ENCODE measurements around the gene FAM187B. TPM values are rescaled to one million over a fixed set of nuclear protein-coding genes. Genes with fewer than 3 reads are reported as not detected.

FAM187B gene
- total and polyA plus RNA-seq, 2 of the 4 experiments (the other 2 are of a cell fraction): not detected

DNA sequence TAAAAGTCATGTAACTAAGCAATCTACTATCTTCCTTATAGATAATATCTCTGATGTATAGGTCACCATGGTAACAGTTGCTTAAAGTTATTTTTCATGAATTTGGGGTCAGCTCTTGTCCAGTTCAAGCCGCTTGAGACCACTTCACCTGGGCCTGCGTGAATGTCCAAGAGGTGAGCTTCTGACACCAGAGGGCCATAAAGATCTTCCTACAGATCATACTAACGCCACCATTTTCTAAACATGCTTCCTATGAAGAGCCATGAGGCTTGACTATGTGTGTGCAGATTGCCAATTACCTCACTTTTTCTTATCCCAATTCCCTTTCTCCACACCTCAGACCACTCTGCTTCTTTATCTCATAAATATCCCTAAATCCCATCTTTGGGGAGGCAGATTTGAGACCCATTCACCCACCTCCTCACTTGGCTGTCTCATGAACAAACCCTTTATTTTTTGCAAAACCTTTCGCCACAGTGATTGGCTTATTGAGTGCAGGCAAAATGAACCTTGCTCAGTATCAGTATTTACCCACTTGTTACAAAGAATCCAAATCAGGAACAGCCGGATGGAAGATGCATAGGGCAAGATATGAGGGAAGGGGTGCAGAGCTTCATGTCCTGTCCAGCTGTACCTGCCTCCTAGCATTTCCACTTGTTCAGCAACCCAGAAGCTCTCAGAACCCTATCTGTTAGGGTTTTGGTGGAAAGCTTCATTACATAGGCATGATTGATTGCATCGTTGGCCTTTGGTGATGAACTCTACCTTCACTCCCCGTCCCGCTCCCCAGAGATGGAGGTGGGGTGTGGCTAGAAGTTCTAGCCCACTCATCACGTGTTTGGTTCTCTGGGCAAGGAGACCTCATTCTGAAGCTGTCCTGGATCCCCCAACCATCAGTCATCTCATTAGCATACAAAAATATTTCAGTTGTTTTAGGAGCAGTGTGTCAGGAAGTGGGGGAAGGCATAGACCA lies 34.2 kb downstream of the FAM187B start:
- Histone ChIP-seq H3K14ac (replicated peaks; ENCODE audit: low read depth, low read length) (no peak overlapping the region), H3K18ac (ENCODE audit: low read depth, low read length) (no peak overlapping the region), H3K56ac (ENCODE audit: extremely low read depth, insufficient read depth, low read length) (no peak overlapping the region), H3K4me2 (ENCODE audit: low read depth, low read length) (no peak overlapping the region), H3K9me3 (ENCODE audit: control insufficient read depth, insufficient read depth, low read length) (no peaks in the 10 kb centered on the region), H2AFZ (replicated peaks; ENCODE audit: low read length, poor library complexity) (no peak overlapping the region), H3K23ac (ENCODE audit: low read depth, low read length) (no peak overlapping the region), H2BK20ac (ENCODE audit: low read depth, low read length) (no peak overlapping the region), H4K91ac (ENCODE audit: insufficient read depth, low read depth, low read length) (no peak overlapping the region), H3K27me3 (ENCODE audit: control insufficient read depth, insufficient read depth, low read length) (no peaks in the 10 kb centered on the region; the same call in 1 of the 2 replicates), H2BK120ac (ENCODE audit: low read depth, low read length) (no peak overlapping the region), H3K4me1 (ENCODE audit: control insufficient read depth, insufficient read depth, low read length) (no peaks in the 10 kb centered on the region), H3K79me1 (ENCODE audit: low read depth in 1 of 2, low read length in 2 of 2) (no peaks in the 10 kb centered on the region), H3K4me3 (ENCODE audit: insufficient read depth, low read depth, low read length) (no peak overlapping the region), H4K5ac (ENCODE audit: low read depth, low read length) (no peak overlapping the region), H2BK5ac (ENCODE audit: low read depth, low read length, poor library complexity, severe bottlenecking) (no peak overlapping the region), H2AK9ac (replicated peaks; ENCODE audit: low read depth, low read length, poor library complexity) (no peak overlapping the region), H3K9ac (ENCODE audit: low read depth, low read length) (no peak overlapping the region), H4K8ac (ENCODE audit: low read depth in 2 of 2, low read length in 2 of 2) (no peak overlapping the region), H3K4ac (ENCODE audit: low read depth, low read length) (no peak overlapping the region), H2BK15ac (ENCODE audit: low read depth, low read length) (no peak overlapping the region), H3K36me3 (ENCODE audit: control insufficient read depth, insufficient read depth, low read length) (no peaks in the 10 kb centered on the region), H4K20me1 (ENCODE audit: insufficient read depth, low read length) (no peaks in the 10 kb centered on the region), H2AK5ac (ENCODE audit: low read depth, low read length) (no peak overlapping the region), H3K9me1 (ENCODE audit: insufficient read depth, low read length) (no peaks in the 10 kb centered on the region), H3K27ac (ENCODE audit: insufficient read depth, low read length) (no peak overlapping the region)
- ATAC-seq (ENCODE audit: low read depth) (no peak), DNase-seq (no peak)
- in situ Hi-C loops (cut with MboI; ENCODE audit: low sequenced_read_pairs) (no loop called here), dilution Hi-C loops (cut with HindIII; ENCODE audit: low sequenced_read_pairs, unreplicated experiment) (no loop called here), intact Hi-C loops (cut with micrococcal nuclease) (no loop called here)
- no CpG with 5 or more reads among the region's 9 CpGs for WGBS, 2 experiments (ENCODE audit: extremely low coverage in 2 of 2, insufficient read length in 1 of 2)
- CTCF ChIA-PET: no interaction called here
- POLR2A ChIA-PET (ENCODE audit: unreplicated experiment): no interaction called here
- BruUV-seq (replicated peaks): no TSS peak
- no peak for TF ChIP-seq FOS (IDR thresholded peaks at IDR 0.05; ENCODE audit: low read depth, low read length)
- TF ChIP-seq CEBPB (IDR thresholded peaks at IDR 0.05; ENCODE audit: low read depth, low read length): no peak
- TF ChIP-seq RFX5 (IDR thresholded peaks at IDR 0.05; ENCODE audit: low read depth, low read length): no peak
- TF ChIP-seq, protein P1, sequence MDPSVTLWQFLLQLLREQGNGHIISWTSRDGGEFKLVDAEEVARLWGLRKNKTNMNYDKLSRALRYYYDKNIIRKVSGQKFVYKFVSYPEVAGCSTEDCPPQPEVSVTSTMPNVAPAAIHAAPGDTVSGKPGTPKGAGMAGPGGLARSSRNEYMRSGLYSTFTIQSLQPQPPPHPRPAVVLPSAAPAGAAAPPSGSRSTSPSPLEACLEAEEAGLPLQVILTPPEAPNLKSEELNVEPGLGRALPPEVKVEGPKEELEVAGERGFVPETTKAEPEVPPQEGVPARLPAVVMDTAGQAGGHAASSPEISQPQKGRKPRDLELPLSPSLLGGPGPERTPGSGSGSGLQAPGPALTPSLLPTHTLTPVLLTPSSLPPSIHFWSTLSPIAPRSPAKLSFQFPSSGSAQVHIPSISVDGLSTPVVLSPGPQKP (IDR thresholded peaks at IDR 0.05; ENCODE audit: borderline replicate concordance, low read depth, low read length): no peak
- TF ChIP-seq MAFK (IDR thresholded peaks at IDR 0.05; ENCODE audit: low read depth, low read length): no peak
- TF ChIP-seq CHD1 (IDR thresholded peaks at IDR 0.05; ENCODE audit: low read depth, low read length): no peak
- no peak for TF ChIP-seq NFE2L2 (IDR thresholded peaks at IDR 0.05; ENCODE audit: low read depth, low read length)
- TF ChIP-seq BHLHE40 (IDR thresholded peaks at IDR 0.05; ENCODE audit: low read depth, low read length): no peak
- TF ChIP-seq, protein P2, sequence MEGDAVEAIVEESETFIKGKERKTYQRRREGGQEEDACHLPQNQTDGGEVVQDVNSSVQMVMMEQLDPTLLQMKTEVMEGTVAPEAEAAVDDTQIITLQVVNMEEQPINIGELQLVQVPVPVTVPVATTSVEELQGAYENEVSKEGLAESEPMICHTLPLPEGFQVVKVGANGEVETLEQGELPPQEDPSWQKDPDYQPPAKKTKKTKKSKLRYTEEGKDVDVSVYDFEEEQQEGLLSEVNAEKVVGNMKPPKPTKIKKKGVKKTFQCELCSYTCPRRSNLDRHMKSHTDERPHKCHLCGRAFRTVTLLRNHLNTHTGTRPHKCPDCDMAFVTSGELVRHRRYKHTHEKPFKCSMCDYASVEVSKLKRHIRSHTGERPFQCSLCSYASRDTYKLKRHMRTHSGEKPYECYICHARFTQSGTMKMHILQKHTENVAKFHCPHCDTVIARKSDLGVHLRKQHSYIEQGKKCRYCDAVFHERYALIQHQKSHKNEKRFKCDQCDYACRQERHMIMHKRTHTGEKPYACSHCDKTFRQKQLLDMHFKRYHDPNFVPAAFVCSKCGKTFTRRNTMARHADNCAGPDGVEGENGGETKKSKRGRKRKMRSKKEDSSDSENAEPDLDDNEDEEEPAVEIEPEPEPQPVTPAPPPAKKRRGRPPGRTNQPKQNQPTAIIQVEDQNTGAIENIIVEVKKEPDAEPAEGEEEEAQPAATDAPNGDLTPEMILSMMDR (conservative IDR thresholded peaks at IDR 0.05; ENCODE audit: low read depth, low read length): no peak
- TF ChIP-seq MXI1 (IDR thresholded peaks at IDR 0.05; ENCODE audit: borderline replicate concordance, low read depth, low read length): no peak
- no peak for TF ChIP-seq RCOR1 (IDR thresholded peaks at IDR 0.05; ENCODE audit: insufficient replicate concordance, low read length)
- no peak for TF ChIP-seq POLR2A (IDR thresholded peaks at IDR 0.05; ENCODE audit: low read depth, low read length)
- TF ChIP-seq MAZ (IDR thresholded peaks at IDR 0.05; ENCODE audit: borderline replicate concordance, low read depth, low read length): no peak
- no peak for TF ChIP-seq SMC3 (IDR thresholded peaks at IDR 0.05; ENCODE audit: low read depth, low read length)
- TF ChIP-seq, protein P3, sequence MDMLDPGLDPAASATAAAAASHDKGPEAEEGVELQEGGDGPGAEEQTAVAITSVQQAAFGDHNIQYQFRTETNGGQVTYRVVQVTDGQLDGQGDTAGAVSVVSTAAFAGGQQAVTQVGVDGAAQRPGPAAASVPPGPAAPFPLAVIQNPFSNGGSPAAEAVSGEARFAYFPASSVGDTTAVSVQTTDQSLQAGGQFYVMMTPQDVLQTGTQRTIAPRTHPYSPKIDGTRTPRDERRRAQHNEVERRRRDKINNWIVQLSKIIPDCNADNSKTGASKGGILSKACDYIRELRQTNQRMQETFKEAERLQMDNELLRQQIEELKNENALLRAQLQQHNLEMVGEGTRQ (IDR thresholded peaks at IDR 0.05; ENCODE audit: low read depth, low read length): no peak
